HL-60 (cell line): ENCODE results near the gene PLEKHA5.

ENCODE experiments used
- DNase-seq, 2 experiments: peaks; one replicate each; pipeline ENCODE4 v3.0.0-alpha.2; 2010 to 2020; ENCODE audit warnings: low read depth in 1 of 2, low spot score in 1 of 2
- H3K27ac ChIP-seq: fragments of 250-450 bp; sonication (Bioruptor Pico); replicated peaks from 2 replicates; pipeline ENCODE4 v1.5.1; 2020; ENCODE audit warnings: mild to moderate bottlenecking, moderate library complexity
- H3K27me3 ChIP-seq: fragments of 250-450 bp; sonication (Bioruptor Pico); 2 replicates; pipeline ENCODE4 v1.5.1; 2021; ENCODE audit warnings: mild to moderate bottlenecking, moderate library complexity; ENCODE audit not compliant: insufficient read depth, poor library complexity, severe bottlenecking
- H3K4me3 ChIP-seq: replicated peaks from 2 replicates; pipeline ENCODE4 v1.5.1; 2011; ENCODE audit warnings: mild to moderate bottlenecking, control low read depth, low read length; ENCODE audit not compliant: insufficient read depth
- GABPA ChIP-seq: IDR thresholded peaks from 2 replicates; pipeline ENCODE4 v1.6.1; 2012; ENCODE audit warnings: low read depth
- POLR2AphosphoS5 ChIP-seq: IDR thresholded peaks from 2 replicates; pipeline ENCODE4 v1.6.1; 2012; ENCODE audit warnings: low read depth
- SPI1 ChIP-seq: IDR thresholded peaks from 2 replicates; pipeline ENCODE4 v1.6.1; 2012; ENCODE audit warnings: low read depth, mild to moderate bottlenecking, borderline replicate concordance
- TF ChIP-seq, protein P1 (sequence below): IDR thresholded peaks from one replicate; pipeline ENCODE4 v1.5.1; 2011; ENCODE audit warnings: low read length, control low read depth, inconsistent platforms; ENCODE audit not compliant: insufficient read depth
- TF ChIP-seq, protein P2 (sequence below): IDR thresholded peaks from 2 replicates; pipeline ENCODE4 v1.6.1; 2012; ENCODE audit warnings: low read depth; ENCODE audit not compliant: insufficient replicate concordance

Gene PLEKHA5

DNA sequence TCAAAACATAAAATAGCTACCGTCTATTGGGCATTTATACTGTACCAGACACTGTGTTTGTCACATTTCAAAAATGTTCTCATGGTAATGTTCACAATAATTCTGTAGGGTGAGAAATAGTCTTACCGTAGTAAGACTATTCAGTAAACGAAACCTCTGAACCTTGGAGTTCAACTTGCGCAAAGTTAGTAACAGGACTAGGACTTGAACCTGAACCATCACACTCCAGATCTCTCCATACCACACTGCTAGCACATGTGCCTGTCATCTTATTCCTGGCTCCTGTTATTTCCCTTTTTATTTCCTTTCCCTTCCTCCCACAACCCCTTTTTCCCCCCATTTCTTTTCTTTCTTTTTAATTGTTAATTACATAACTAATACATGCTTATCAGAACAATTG lies 65.4 kb downstream of the PLEKHA5 start:
- TF ChIP-seq, protein P1, sequence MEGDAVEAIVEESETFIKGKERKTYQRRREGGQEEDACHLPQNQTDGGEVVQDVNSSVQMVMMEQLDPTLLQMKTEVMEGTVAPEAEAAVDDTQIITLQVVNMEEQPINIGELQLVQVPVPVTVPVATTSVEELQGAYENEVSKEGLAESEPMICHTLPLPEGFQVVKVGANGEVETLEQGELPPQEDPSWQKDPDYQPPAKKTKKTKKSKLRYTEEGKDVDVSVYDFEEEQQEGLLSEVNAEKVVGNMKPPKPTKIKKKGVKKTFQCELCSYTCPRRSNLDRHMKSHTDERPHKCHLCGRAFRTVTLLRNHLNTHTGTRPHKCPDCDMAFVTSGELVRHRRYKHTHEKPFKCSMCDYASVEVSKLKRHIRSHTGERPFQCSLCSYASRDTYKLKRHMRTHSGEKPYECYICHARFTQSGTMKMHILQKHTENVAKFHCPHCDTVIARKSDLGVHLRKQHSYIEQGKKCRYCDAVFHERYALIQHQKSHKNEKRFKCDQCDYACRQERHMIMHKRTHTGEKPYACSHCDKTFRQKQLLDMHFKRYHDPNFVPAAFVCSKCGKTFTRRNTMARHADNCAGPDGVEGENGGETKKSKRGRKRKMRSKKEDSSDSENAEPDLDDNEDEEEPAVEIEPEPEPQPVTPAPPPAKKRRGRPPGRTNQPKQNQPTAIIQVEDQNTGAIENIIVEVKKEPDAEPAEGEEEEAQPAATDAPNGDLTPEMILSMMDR, result no peak
- TF ChIP-seq, protein P2, sequence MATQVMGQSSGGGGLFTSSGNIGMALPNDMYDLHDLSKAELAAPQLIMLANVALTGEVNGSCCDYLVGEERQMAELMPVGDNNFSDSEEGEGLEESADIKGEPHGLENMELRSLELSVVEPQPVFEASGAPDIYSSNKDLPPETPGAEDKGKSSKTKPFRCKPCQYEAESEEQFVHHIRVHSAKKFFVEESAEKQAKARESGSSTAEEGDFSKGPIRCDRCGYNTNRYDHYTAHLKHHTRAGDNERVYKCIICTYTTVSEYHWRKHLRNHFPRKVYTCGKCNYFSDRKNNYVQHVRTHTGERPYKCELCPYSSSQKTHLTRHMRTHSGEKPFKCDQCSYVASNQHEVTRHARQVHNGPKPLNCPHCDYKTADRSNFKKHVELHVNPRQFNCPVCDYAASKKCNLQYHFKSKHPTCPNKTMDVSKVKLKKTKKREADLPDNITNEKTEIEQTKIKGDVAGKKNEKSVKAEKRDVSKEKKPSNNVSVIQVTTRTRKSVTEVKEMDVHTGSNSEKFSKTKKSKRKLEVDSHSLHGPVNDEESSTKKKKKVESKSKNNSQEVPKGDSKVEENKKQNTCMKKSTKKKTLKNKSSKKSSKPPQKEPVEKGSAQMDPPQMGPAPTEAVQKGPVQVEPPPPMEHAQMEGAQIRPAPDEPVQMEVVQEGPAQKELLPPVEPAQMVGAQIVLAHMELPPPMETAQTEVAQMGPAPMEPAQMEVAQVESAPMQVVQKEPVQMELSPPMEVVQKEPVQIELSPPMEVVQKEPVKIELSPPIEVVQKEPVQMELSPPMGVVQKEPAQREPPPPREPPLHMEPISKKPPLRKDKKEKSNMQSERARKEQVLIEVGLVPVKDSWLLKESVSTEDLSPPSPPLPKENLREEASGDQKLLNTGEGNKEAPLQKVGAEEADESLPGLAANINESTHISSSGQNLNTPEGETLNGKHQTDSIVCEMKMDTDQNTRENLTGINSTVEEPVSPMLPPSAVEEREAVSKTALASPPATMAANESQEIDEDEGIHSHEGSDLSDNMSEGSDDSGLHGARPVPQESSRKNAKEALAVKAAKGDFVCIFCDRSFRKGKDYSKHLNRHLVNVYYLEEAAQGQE, result no peak
- TF ChIP-seq GABPA (no peak), SPI1 (no peak), POLR2AphosphoS5 (no peak)
- DNase-seq, result no peak

DNA sequence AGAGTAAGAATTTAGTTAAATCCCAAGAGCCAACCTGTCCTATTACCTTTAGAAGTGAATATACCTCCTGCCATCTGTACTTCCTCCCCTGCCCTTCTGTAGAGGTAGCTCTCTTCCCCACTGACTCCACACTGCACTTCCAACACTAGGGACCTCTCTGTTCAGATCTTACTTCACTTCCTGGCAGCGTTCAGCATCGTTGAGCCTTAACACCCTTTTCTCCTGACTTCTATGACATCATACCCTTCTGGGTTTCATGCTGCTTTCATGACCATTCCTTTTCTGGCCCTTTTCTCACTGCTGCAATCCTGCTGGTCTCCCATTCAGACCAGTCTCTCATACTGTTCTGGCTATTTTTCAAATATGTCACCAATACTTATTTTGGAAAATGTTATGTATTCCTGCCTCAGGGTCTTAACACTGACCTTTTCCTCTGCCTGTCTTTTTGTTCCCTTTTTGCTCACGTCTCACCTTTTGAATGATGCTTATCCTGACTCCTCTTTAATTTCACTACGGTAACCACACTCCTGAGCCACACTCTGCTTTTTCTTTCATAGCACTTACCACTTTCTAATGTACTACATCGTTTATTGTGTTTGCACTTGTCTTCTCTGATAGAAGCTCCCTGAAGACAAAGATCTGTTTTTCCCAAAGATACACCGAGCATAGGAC lies 67.6 kb downstream of the PLEKHA5 start:
- Histone ChIP-seq H3K27me3 (no peaks in the 10 kb centered on the region), H3K4me3 (no peak overlapping the region), H3K27ac (no peak overlapping the region)
- no peak for DNase-seq
- TF ChIP-seq POLR2AphosphoS5 (no peak), GABPA (no peak), SPI1 (no peak)
- TF ChIP-seq, protein P1, result no peak
- TF ChIP-seq, protein P2, result no peak

More for the DNA sequence above, 65.4 kb downstream of the PLEKHA5 start:
- no peak overlapping the region for H3K27ac ChIP-seq
- no peaks in the 10 kb centered on the region for H3K27me3 ChIP-seq
- no peak overlapping the region for H3K4me3 ChIP-seq

DNA sequence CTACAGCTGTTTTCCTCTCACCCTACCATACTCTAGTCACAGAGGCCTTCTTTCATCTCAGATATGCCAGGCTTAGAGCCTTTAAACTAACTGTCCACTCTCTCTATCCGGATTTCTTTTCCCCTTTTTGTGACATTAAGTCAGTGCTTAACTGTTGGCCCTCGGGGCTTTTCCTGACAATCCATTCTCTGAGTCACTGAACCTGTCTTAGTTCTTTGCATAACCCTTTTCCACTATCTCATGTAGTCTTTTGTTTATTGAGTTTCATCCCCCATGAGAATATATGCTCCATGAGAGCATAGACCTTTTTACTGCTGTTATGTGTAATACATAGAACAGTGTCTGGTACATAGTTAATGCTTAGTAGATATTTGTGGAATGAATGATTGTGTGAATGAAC lies 68.7 kb downstream of the PLEKHA5 start:
- no peak overlapping the region for H3K27ac ChIP-seq
- no peaks in the 10 kb centered on the region for H3K27me3 ChIP-seq
- DNase-seq, result no peak
- TF ChIP-seq, protein P2, result no peak
- TF ChIP-seq POLR2AphosphoS5, result no peak
- no peak for TF ChIP-seq SPI1
- TF ChIP-seq GABPA, result no peak
- TF ChIP-seq, protein P1, result no peak
- no peak overlapping the region for H3K4me3 ChIP-seq
